ENCODE results near the gene ABRAXAS1.
"Not testable (repeated sequence)": the region's sequence is repeated elsewhere in the genome, so short reads cannot be mapped to it uniquely, and the experiment has no call there.

The ABRAXAS1 gene

GRCh38 chr4:83484500-83485461, at the start of gene ABRAXAS1:
Gene ABRAXAS1 (minus strand): TSS chr4:83485100. CDS start chr4:83485072, 28 bp downstream.
- peak; percentile 85 to 88 for DNase-seq (ENCODE audit: low read depth in 1 of 2, low spot score in 1 of 2)

- DNase-seq (ENCODE audit: low read depth in 1 of 2, low spot score in 1 of 2) = no peak
Measured at GRCh38 chr4:83527671-83528070, 42.8 kb upstream of the ABRAXAS1 start.

DNA sequence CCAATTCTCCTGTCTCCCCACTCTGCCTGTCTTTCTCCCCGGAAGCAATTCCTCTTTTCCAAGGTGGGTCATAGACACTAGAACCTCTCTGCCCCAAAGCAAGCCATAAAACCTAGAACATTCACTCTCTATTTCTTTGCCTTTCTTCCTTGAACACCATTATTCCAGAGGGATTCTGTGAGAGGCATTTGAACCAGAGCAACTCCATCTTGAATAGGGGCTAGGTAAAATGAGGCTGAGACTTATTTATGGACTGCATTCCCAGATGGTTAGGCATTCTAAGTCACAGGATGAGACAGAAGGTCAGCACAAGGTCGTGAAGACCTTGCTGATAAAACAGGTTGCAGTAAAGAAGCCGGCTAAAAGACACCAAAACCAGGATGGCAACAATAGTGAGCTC, 37.3 kb upstream of the ABRAXAS1 start:
- DNase-seq (ENCODE audit: low read depth in 1 of 2, low spot score in 1 of 2) = no peak

DNA sequence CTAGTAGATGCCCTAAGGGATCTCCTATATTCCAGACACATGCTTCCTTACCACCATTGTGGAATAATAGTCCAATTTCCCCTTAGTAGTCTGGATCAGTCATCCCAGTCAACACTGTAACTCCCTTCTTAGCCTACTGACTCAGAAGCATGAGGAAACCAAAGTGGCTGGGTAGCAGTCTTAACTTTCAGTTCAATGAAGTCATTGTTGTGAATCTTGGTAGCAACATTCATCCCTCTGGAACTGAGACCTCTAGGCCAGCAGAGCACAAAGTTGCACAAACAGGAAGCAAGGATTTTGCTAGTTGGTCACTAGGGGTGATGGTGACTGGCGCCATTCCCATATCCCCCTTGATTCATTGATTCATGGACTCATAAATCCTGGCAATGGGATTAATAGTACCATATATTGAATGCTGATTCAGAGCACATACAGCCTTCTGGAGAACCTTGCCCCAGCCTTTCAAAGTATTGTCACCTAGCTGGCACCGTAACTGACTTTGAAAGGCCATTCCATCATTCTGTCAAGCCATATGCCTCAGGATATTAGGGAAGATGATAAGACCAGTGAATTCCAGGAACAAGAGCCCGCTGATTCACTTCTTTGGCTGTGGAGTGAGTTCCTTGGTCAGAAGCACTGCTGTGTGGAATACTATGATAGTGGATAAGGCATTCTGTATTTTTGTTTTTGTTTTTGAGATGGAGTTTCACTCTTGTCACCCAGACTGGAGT, 31.3 kb upstream of the ABRAXAS1 start:
- DNase-seq (ENCODE audit: low read depth in 1 of 2, low spot score in 1 of 2) = no peak

DNA sequence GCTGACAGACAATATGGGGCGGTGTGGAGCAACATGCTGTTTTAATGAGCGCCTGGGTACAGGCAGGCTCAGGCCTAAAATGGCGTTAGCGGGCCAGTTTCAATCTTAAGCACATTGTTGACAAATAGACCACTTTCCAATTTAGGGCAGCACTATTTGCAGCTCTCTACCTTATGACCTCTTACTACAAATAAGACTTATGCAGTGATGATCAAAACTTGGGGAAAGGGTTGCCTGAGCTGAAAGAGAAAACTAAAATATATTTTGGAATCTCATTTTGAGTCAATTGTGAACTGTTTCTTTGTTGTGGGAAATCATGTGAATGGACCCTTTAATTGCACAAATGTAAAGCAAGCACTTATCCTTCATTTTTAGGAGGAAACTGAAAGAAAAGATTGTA, 25.5 kb upstream of the ABRAXAS1 start:
- DNase-seq (ENCODE audit: low read depth in 1 of 2, low spot score in 1 of 2) = no peak

GRCh38 chr4:83509156-83509585, 24.3 kb upstream of the ABRAXAS1 start:
- peak; percentile 13 to 48 for DNase-seq (ENCODE audit: low read depth in 1 of 2, low spot score in 1 of 2)

- no peak for DNase-seq (ENCODE audit: low read depth in 1 of 2, low spot score in 1 of 2)
Measured at GRCh38 chr4:83504996-83505395, 20.1 kb upstream of the ABRAXAS1 start.

DNA sequence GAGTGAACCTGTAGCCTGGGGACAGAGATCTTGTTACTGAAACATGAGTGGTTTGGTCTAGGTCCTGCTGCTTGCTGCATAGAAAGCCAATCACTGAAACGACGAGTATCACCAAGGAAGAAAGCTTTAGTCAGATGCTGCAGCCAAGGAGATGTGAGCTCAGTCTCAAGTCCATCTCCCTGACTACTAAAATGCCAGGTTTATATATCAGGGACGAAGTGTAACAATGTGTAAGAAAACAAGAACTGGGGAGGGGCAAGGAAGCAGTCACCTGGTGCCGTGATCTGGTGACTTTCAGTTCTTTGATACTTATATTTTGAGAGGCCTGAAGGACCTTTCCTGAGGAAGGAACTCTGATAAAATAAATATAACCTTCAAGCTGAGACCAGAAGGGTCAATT, 19.6 kb upstream of the ABRAXAS1 start:
- no peak for DNase-seq (ENCODE audit: low read depth in 1 of 2, low spot score in 1 of 2)

DNA sequence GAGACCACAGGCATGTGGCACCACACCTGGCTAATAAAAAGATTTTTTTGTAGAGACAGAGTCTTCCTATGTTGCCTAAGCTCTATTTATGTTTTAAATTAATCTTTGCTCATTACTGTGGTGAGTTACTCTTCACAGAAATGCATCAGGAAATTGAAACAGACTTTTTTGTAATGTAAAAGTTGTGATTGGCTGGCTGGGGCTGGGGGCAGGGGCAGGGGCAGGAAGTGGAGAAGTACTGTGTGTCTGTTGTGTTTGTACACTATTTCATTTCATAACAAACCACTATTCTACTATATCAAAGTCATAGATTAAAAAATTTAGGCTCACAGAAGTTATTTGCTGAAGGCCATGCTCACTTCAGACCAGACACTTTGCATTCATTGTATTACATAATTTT, 19.1 kb upstream of the ABRAXAS1 start:
- DNase-seq (ENCODE audit: low read depth in 1 of 2, low spot score in 1 of 2) = no peak

DNA sequence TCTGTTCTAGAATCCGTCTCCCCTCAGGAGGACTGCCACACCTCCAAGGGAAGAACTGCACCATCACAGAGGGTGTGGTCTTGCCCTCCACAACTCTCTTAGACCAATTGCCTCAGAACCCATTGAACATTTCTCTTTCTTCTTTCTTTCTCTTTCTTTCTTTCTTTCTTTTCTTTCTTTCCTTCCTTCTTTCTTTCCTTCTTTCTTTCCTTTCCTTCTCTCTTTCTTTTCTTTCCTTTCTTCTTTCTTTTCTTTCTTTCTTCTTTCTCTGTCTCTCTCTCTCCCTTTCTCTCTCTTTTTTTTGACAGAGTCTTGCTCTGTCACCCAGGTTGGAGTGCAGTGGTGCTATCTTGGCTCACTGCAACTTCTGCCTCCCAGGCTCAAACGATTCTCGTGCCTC, 16.8 kb upstream of the ABRAXAS1 start:
- not testable (repeated sequence) for DNase-seq (ENCODE audit: low read depth in 1 of 2, low spot score in 1 of 2)

DNA sequence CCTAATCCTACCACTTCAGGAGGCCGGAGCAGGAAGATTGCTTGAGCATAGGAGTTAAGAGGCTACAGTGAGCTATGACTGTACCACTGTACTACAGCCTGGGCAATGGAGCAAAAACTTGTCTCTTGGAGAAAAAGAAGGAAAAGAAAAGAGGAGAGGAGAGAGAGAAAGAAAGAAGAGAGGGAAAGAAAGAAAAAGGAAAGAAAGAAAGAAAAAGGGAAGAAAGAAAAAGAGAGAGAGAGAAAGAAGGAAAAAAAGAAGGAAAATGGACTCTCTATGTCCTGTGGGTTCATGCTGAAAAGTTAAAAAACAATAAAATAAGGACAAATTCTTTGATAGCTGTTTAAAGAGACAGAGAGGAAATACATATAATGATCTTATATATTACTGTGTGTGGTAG, 13.3 kb upstream of the ABRAXAS1 start:
- no peak for DNase-seq (ENCODE audit: low read depth in 1 of 2, low spot score in 1 of 2)

- not testable (repeated sequence) for DNase-seq (ENCODE audit: low read depth in 1 of 2, low spot score in 1 of 2)
Measured at GRCh38 chr4:83496085-83496917, 11.4 kb upstream of the ABRAXAS1 start.

- peak in 1 of 2 donors; percentile 10 for DNase-seq (ENCODE audit: low read depth in 1 of 2, low spot score in 1 of 2)
Measured at GRCh38 chr4:83490876-83491450, 6.1 kb upstream of the ABRAXAS1 start.

GRCh38 chr4:83489711-83490326, 4.9 kb upstream of the ABRAXAS1 start:
- no peak for DNase-seq (ENCODE audit: low read depth in 1 of 2, low spot score in 1 of 2)

- DNase-seq (ENCODE audit: low read depth in 1 of 2, low spot score in 1 of 2) = no peak
Measured at GRCh38 chr4:83486457-83487129, 1.7 kb upstream of the ABRAXAS1 start.

GRCh38 chr4:83473966-83474365, 10.9 kb downstream of the ABRAXAS1 start:
- DNase-seq (ENCODE audit: low read depth in 1 of 2, low spot score in 1 of 2) = no peak

DNA sequence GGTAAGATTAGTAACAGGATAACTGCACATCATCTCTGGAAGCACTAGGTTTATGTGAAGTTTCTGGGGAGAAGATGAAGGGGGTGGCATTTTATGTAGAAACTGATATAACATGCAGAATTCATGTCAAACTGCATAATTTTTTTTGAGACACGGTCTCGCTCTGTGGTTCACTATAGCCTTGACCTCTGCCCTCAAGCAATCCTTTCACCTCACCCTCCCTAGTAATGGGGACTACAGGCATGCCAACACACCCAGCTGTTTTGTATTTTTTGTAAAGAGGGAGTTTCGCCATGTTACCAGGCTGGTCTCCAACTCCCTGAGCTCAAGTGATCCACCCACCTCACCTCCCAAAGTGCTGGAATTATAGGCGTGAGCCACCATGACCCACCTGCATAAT, 11.5 kb downstream of the ABRAXAS1 start:
- no peak for DNase-seq (ENCODE audit: low read depth in 1 of 2, low spot score in 1 of 2)

- no peak for DNase-seq (ENCODE audit: low read depth in 1 of 2, low spot score in 1 of 2)
Measured at GRCh38 chr4:83456184-83456501, 28.8 kb downstream of the ABRAXAS1 start.

DNA sequence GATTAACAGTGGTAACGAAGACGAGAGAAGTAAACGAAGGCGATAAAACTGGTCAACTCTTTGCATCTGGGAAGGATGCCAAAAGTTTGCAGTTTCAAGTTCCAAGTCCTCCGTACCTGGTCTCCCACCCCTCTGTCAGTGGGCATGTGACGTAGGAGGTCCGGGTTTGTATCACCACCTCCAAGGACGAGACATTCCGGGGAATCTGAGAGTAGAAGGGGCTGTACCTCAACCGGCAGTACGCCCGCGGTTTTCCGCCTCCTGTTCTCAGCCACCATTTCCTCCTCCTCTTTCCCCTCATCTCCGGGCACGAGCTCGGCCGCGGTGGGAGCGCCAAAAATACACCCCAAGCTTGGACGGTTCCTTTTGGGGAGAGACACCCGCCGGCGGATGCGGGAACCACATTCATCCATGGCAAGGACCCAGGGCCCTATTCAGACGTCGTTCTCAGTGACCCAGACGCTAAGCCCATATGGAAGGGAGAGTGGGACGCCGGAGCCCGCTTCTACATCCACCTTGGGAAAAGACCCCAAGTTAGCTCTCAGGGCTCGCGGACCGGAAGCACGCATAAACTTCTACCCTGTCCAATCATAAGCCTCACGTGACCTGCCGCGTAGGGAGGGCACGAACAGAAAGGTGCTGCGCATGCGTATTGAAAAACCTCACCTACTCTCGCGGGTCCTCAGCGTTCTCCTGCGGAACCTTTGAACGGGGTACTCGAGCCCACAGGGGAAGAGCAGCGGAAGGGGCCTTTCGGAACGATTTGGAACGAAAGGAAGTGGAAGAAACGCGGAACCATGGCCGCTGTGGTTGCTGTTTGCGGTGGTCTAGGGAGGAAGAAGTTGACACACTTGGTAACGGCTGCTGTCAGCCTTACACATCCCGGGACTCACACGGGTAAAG, 29.4 kb downstream of the ABRAXAS1 start, which contains the start of the genes HELQ and MRPS18C:
TSS of gene HELQ (minus strand) at position 543 of the 903 bp plus-strand sequence. CDS start at position 413, 130 bp downstream.
TSS of gene MRPS18C (plus strand) at position 778 of the 903 bp plus-strand sequence. CDS start at position 798, 20 bp downstream.
- peak; percentile 82 to 96 for DNase-seq (ENCODE audit: low read depth in 1 of 2, low spot score in 1 of 2)

Measured in activated CD4-positive, alpha-beta T cell treated with anti-CD3 and anti-CD28 coated beads, Interleukin-2, amount 50 U/mL, for 24 hours (primary cell).